ENCODE data around the gene CARD9. TPM values are rescaled to one million over a fixed set of nuclear protein-coding genes. Genes with fewer than 3 reads are reported as not detected.

Gene CARD9
- total and polyA plus RNA-seq, 11 donors = 0.30 to 7.1 (median 0.77) TPM

- Histone ChIP-seq H3K9me3 (no peaks in the 10 kb centered on the region), H3K36me3 (no peaks in the 10 kb centered on the region), H3K4me3 (no peak overlapping the region), H3K4me1 (peaks cover 3 to 35% (median 18%) of the 10 kb centered on the region in 12 donors), H3K27me3 (no peaks in the 10 kb centered on the region), H3K27ac (no peak overlapping the region)
- ATAC-seq (no peak), DNase-seq (no peak)
- intact Hi-C loops (cut with DNase I) = no loop called here
- TF ChIP-seq, protein P1, sequence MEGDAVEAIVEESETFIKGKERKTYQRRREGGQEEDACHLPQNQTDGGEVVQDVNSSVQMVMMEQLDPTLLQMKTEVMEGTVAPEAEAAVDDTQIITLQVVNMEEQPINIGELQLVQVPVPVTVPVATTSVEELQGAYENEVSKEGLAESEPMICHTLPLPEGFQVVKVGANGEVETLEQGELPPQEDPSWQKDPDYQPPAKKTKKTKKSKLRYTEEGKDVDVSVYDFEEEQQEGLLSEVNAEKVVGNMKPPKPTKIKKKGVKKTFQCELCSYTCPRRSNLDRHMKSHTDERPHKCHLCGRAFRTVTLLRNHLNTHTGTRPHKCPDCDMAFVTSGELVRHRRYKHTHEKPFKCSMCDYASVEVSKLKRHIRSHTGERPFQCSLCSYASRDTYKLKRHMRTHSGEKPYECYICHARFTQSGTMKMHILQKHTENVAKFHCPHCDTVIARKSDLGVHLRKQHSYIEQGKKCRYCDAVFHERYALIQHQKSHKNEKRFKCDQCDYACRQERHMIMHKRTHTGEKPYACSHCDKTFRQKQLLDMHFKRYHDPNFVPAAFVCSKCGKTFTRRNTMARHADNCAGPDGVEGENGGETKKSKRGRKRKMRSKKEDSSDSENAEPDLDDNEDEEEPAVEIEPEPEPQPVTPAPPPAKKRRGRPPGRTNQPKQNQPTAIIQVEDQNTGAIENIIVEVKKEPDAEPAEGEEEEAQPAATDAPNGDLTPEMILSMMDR (IDR thresholded peaks at IDR 0.05) = no peak
- TF ChIP-seq POLR2A (IDR thresholded peaks at IDR 0.05) = no peak
- WGBS, 4 donors = 89 to 94% (median 91%) methylated on average over 3 to 9 of the region's 9 CpGs
Measured at GRCh38 chr9:136366826-136367225, 6.6 kb downstream of the CARD9 start.

- H3K9me3 ChIP-seq = no peaks in the 10 kb centered on the region
- peak overlapping the region in 1 of 12 donors; percentile 67 for H3K27ac ChIP-seq
- intact Hi-C loops (cut with DNase I) = loop anchor here in 1 of 10 donors (2.0 kb wide), 1 partner anchor 35 kb away; the partner anchor contains the start of gene SNAPC4
- DNase-seq (no peak), ATAC-seq (no peak)
- no peak for TF ChIP-seq POLR2A (IDR thresholded peaks at IDR 0.05)
- TF ChIP-seq, protein P1 (IDR thresholded peaks at IDR 0.05) = no peak
- 59 to 72% (median 67%) methylated on average over 9 of the region's 9 CpGs for WGBS, 4 donors
- no peak overlapping the region for H3K4me3 ChIP-seq
- H3K27me3 ChIP-seq = no peaks in the 10 kb centered on the region
- no peaks in the 10 kb centered on the region for H3K36me3 ChIP-seq
- H3K4me1 ChIP-seq = peaks cover 3 to 35% (median 22%) of the 10 kb centered on the region in 12 donors
Measured at GRCh38 chr9:136365775-136366222, 7.7 kb downstream of the CARD9 start.

- Histone ChIP-seq H3K4me1 (peaks cover 3 to 35% (median 22%) of the 10 kb centered on the region in 12 donors), H3K4me3 (no peak overlapping the region), H3K27ac (peak overlapping the region in 1 of 12 donors; percentile 67), H3K27me3 (no peaks in the 10 kb centered on the region), H3K36me3 (no peaks in the 10 kb centered on the region), H3K9me3 (no peaks in the 10 kb centered on the region)
- DNase-seq = no peak
- 78 to 82% (median 81%) methylated on average over 6 to 31 of the region's 31 CpGs for WGBS, 4 donors
- TF ChIP-seq, protein P1 (IDR thresholded peaks at IDR 0.05) = no peak
- no peak for TF ChIP-seq POLR2A (IDR thresholded peaks at IDR 0.05)
- ATAC-seq = no peak
- intact Hi-C loops (cut with DNase I) = loop anchor here in 1 of 10 donors (2.0 kb wide), 1 partner anchor 36 kb away; the partner anchor contains the start of gene SNAPC4
Measured at GRCh38 chr9:136364942-136365774, 8.3 kb downstream of the CARD9 start.

All from heart left ventricle (tissue), 16 donors.